Hematopoietic multipotent progenitor cell treated with erythropoietin and hydrocortisone succinate and interleukin-3 and kit ligand, for 8 days (in vitro differentiated cells): ENCODE results near the gene SCAMP5.

ENCODE experiments used
- DNase-seq: peaks from one replicate; pipeline ENCODE4 v3.0.0-alpha.2; 2015

The SCAMP5 gene

DNA sequence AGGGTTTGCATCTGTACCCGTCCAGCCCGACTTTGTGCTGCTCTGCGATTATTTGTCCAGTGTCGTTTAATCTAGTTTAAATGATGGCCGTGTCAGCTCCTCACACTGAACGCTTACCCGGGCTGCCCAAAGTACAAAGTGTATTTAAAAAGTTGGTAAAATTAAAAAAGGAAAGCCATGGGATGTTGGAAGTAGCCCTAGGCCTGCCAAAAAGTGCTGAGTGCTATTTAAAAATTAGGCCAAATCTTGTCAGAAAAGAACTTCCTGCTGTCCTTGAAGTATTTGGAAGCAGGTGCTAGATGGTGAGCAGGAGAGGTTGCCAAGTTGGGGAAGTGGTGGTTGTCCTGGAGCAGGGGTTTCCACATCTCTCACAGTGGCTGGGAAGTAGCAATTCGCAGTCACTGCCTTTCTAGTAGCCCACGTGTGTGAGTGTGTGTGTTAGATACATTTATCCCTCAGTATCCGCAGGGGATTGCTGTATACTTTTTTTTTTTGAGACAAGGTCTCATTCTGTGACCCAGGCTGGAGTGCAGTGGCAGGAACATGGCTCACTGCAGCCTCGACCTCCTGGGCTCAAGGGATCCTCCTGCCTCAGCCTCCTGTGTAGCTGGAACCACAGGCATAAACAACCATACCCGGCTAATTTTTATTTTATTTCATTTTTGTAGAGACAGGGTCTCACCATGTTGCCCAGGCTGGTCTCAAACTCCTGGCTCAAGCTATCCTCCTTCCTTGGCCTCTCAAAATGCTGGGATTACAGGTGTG lies 28.7 kb downstream of the SCAMP5 start:
- peak; percentile 60 for DNase-seq

DNA sequence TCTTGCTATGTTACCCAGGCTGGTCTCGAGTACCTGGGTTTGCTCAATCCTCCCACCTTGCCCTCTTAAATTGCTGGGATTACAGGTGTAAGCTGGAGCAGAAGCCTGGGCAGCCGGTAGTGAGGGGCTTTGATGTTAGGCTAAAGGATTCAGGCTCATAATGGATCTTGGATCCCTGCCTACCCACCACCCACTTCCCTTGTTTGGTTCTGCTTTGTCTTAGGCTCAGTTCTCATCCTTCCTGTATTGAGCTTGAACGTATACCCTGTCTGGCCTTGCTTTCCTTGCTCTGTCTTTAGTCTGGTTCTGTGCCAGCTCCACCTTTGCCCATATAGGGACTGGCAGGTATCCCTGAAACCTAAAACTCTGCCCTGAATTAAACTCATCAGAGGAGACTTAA lies 29.7 kb downstream of the SCAMP5 start:
- DNase-seq = no peak

- DNase-seq = no peak
Measured at GRCh38 chr15:75025548-75026260, 30.3 kb downstream of the SCAMP5 start.

GRCh38 chr15:75027551-75027950 lies 32.2 kb downstream of the SCAMP5 start:
- no peak for DNase-seq

GRCh38 chr15:75028991-75029377 lies 33.6 kb downstream of the SCAMP5 start:
- DNase-seq = no peak

- DNase-seq = peak; percentile 92
Measured at GRCh38 chr15:75029378-75030022, 34.1 kb downstream of the SCAMP5 start.

- DNase-seq = peak; percentile 44
Measured at GRCh38 chr15:75030023-75030413, 34.7 kb downstream of the SCAMP5 start.

GRCh38 chr15:75030424-75030823 lies 35.1 kb downstream of the SCAMP5 start:
- no peak for DNase-seq

- no peak for DNase-seq
Measured at GRCh38 chr15:75031848-75032247, 36.5 kb downstream of the SCAMP5 start.

- no peak for DNase-seq
Measured at GRCh38 chr15:75032395-75032794, 37.0 kb downstream of the SCAMP5 start.

DNA sequence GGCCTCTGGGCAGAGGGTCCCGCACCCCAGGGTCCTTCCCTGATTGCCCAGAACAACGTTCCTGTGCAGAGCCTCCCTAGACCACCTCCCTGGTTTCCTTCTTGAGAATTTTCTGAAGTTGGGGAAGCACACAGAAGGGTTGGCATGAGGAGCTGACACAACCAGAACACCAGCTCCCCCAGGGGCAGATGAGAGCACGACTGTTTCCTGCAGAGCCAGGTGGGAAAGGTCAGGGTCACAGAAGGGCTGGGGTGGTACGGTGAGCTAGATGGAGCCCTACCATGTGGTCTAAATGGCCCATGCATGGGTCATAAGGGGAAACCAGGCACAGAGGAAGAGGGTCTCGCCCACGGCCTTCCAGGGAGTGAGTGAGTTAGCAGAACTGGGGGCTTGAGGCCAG lies 38.4 kb downstream of the SCAMP5 start:
- no peak for DNase-seq

DNA sequence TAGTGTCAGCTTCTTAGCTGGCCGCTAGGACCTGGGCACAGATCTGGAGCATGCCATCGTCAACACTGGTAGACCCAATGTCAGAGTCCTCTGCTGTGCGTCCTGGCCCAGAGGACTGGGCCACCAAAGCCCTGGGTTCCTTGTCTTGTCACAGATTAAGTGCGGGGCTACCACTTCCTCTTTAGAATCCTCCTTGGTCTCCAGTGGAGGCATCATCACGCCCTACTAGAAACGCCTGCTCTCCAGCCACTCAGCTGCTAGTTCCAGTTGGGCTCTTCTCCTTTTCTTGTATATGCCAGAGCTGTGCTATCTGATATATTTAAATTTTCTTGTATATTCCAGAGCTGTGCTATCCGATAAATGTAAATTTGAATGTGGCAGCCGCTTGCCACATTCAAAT lies 39.3 kb downstream of the SCAMP5 start:
- DNase-seq = no peak

DNA sequence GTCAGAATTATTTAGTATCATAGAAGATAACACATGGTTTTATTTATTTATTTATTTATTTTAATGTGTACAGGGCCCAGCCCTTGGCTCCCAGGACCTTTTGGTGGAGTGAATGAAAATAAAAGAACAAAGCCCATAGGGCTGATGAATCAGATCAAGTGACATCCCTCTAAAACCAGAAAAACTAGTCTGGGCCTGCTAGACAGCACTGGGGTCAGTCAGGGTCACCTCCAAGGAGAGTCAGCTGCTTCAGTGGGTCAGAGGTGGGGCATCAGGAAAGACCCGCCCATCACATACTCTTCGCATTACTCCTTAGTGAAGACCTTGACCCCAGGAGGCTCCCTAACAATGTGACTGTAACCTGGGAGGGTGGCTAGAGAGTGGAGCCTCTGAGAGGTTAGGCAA lies 40.9 kb downstream of the SCAMP5 start:
- DNase-seq = no peak

DNA sequence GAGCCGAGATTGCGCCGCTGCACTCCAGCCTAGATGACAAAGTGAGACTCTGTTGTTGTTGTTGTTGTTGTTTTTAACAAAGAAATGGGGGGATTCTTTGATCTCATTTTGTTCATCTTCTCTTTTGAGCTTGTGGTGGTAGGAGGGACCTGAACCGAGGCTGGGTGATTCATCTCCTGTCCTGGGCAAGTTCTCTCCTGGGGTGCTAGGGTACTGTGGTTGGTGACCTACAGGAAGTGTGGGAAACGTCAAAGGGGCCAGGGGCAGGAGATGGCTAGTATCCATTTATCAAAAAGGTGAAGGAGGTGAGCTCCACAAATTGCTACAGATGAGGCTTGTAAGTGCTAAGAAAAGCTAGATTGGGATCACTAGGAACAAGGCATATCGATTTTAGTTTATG lies 42.3 kb downstream of the SCAMP5 start:
- no peak for DNase-seq

- DNase-seq = no peak
Measured at GRCh38 chr15:75038231-75038630, 42.9 kb downstream of the SCAMP5 start.

- DNase-seq = peak; percentile 95
Measured at GRCh38 chr15:75042730-75043508, 47.6 kb downstream of the SCAMP5 start.

DNA sequence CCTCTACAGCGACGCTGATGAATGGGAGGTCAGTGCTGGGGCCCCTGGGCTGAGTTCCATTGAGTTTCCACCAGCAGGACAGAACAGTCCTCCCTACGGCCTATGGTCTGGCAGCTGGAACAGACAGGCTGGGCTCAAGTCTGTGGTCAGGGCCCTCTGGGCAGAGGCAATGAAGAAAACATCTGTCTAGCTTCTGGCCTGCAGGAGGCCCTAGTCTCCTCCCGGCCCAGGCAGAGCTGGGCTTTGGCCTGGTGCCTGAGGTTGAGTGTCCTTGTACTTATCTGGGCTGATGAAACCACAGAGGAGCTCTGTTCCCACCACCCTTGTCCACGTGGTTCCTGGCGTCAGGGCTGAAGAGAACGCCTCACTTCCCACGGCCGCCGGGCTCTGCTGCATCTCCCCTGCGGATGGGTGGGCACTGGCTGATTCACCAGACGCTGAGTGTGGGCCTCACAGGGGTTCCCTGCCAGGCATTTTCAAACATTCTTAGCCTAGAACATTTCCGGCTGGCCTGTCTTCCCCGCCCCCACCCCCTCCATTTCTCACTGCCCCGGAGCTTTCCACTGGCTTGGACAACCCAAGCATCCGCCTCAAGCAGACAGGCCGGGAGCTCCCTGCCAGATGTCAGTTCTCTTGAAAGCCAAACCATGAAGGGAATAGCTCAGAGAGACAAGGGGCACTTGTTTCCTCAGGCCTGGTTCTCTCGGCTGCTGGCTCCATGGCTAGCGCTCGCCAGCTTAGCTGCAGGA lies 48.3 kb downstream of the SCAMP5 start:
- DNase-seq = peak; percentile 98

- DNase-seq = no peak
Measured at GRCh38 chr15:75044258-75044878, 49.0 kb downstream of the SCAMP5 start.

DNA sequence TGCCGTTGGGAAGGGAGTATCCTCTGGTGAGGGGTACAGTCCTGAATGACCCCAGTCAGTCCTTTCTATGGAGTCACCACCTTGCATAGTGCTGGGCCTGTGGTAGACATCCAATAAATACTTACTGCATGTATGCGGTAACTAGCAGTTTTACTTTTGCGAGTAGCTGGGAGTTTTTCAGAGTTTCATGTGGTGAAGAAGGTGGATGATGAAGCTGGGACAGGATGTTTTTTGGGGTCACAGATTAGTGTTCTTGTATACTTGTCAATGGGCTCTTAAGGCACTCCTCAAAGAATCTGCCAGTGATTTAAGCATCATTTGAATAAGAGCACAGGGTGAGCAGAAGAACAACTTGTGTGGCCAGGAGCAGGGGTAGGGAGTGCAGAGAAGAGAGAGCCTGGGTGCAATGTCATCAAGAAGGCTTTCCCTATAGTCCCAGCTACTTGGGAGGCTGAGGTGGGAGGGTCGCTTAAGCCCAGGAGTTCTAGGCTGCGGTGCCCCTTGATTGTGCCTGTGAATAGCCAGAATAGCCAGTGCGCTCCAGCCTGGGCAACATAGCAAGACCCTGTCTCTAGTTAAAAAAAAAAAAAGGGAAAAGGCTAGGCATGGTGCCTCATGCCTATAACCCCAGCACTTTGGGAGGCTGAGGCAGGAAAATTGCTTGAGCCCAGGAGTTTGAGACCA lies 50.1 kb downstream of the SCAMP5 start:
- DNase-seq = no peak

DNA sequence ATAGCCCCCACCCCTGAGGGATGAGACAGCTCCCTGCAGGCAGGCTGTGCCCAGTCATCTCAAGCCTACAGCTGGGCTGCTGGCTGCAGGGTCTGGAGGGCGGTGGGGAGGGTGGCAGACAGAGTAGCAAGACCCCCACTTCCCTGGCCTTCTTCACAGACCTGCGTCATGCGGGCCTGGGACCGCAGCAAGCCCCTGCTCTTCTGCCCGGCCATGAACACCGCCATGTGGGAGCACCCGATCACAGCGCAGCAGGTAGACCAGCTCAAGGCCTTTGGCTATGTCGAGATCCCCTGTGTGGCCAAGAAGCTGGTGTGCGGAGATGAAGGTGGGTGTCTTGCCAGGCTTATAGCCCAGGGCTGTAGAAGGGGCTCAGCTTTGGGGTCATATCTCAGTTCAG lies 53.0 kb downstream of the SCAMP5 start:
- no peak for DNase-seq

GRCh38 chr15:75049392-75049791 lies 54.0 kb downstream of the SCAMP5 start:
- no peak for DNase-seq
